ENCODE results near the gene SFXN3. TPM values are rescaled to one million over a fixed set of nuclear protein-coding genes. Genes with fewer than 3 reads are reported as not detected.

SFXN3 gene
- total and polyA plus RNA-seq, 2 of the 13 experiments (the other 11 are each of a cell fraction or from before 2014, with no cell fraction given) = 16.8 to 71.5 TPM

- TF ChIP-seq SNAPC4 (CRISPR knock-in tag; IDR thresholded peaks at IDR 0.05) (no peak), MYC (CRISPR knock-in tag; IDR thresholded peaks at IDR 0.05; ENCODE audit: borderline replicate concordance) (0 out of 2 replicates have a peak, but pooled peaks have one; percentile 20), RXRA (CRISPR knock-in tag; IDR thresholded peaks at IDR 0.05) (peak; percentile 11; the same call in 1 of the 2 replicates)
These were observed 32.7 kb downstream of the SFXN3 start (continued) for GRCh38 chr10:101063548-101064414.

- POLR2A ChIA-PET = interaction anchor here (0.7 to 9.0 kb wide), 6 partner anchors 10 to 34 kb away, joined by 3 to 141 read pairs (median 12); partner anchors contain the start of genes PDZD7 and SFXN3
- H3K9ac ChIP-seq (ENCODE audit: insufficient read depth, low read depth, low read length) = peak overlapping the region; percentile 5; the same call in 1 of the 2 replicates
- H3K27ac ChIP-seq (ENCODE audit: extremely low read length, insufficient read depth, low read length) = peak overlapping the region; percentile 99
- intact Hi-C loops (cut with micrococcal nuclease; ENCODE audit: unreplicated experiment) = loop anchor here (5.0 kb wide), 1 partner anchor 32 kb away; the partner anchor contains the start of genes PDZD7 and SFXN3
- no peaks in the 10 kb centered on the region for H3K9me3 ChIP-seq (ENCODE audit: low read length)
- WGBS (ENCODE audit: low lambda C conversion rate) = 96% methylated on average over 6 of the region's 9 CpGs
- no peaks in the 10 kb centered on the region; the same call in 1 of the 2 replicates for H4K20me1 ChIP-seq (ENCODE audit: insufficient read depth, low read length)
- no peak for DNase-seq (ENCODE audit: low spot score)
- no peaks in the 10 kb centered on the region; a peak in 1 of 5 replicates for H3K27me3 ChIP-seq (ENCODE audit: control insufficient read depth in 1 of 2, insufficient read depth in 2 of 2, low read length in 2 of 2)
- no peak for ATAC-seq
- no TSS peak for BruUV-seq (replicated peaks)
- in situ Hi-C loops (cut with HindIII; ENCODE audit: extremely low pct_ligation_motif_present, low pct_unique_long_range_greater_than_20kb) = loop anchor here (5.0 kb wide), 1 partner anchor 32 kb away; the partner anchor contains the start of genes PDZD7 and SFXN3
- H3K4me2 ChIP-seq (ENCODE audit: low read depth, low read length) = peak overlapping the region; percentile 99; the same call in 1 of the 2 replicates
- H3K36me3 ChIP-seq (replicated peaks in 1 of 2; ENCODE audit: control insufficient read depth in 1 of 2, insufficient read depth in 2 of 2, low read length in 2 of 2) = no peaks in the 10 kb centered on the region
- peaks cover 30% of the 10 kb centered on the region for H3K79me2 ChIP-seq (ENCODE audit: insufficient read depth, low read length)
- H3K4me3 ChIP-seq (replicated peaks in 1 of 3; ENCODE audit: insufficient read depth in 1 of 3, low read depth in 2 of 3, low read length in 3 of 3) = no peak overlapping the region; a peak in 1 of 6 replicates
- FAIRE-seq = no peak
- no peak overlapping the region for H2AFZ ChIP-seq (ENCODE audit: low read length)
- CTCF ChIA-PET (ENCODE audit: low intra/inter-chr PET ratio, low total read pairs) = no interaction called here
- peaks cover 39% of the 10 kb centered on the region for H3K4me1 ChIP-seq (ENCODE audit: insufficient read depth, low read length)
- no peak for TF ChIP-seq THYN1 (CRISPR knock-in tag; IDR thresholded peaks at IDR 0.05; ENCODE audit: borderline replicate concordance, low read depth)
- TF ChIP-seq, protein P1, sequence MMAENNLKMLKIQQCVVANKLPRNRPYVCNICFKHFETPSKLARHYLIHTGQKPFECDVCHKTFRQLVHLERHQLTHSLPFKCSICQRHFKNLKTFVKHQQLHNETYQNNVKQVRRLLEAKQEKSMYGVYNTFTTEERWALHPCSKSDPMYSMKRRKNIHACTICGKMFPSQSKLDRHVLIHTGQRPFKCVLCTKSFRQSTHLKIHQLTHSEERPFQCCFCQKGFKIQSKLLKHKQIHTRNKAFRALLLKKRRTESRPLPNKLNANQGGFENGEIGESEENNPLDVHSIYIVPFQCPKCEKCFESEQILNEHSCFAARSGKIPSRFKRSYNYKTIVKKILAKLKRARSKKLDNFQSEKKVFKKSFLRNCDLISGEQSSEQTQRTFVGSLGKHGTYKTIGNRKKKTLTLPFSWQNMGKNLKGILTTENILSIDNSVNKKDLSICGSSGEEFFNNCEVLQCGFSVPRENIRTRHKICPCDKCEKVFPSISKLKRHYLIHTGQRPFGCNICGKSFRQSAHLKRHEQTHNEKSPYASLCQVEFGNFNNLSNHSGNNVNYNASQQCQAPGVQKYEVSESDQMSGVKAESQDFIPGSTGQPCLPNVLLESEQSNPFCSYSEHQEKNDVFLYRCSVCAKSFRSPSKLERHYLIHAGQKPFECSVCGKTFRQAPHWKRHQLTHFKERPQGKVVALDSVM (CRISPR knock-in tag; IDR thresholded peaks at IDR 0.05) = no peak
- no peak for TF ChIP-seq LCORL (IDR thresholded peaks at IDR 0.05)
- TF ChIP-seq LCORL (CRISPR knock-in tag; IDR thresholded peaks at IDR 0.05) = peak; percentile 11; the same call in 1 of the 2 replicates
- TF ChIP-seq, protein P2, sequence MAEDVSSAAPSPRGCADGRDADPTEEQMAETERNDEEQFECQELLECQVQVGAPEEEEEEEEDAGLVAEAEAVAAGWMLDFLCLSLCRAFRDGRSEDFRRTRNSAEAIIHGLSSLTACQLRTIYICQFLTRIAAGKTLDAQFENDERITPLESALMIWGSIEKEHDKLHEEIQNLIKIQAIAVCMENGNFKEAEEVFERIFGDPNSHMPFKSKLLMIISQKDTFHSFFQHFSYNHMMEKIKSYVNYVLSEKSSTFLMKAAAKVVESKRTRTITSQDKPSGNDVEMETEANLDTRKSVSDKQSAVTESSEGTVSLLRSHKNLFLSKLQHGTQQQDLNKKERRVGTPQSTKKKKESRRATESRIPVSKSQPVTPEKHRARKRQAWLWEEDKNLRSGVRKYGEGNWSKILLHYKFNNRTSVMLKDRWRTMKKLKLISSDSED (CRISPR knock-in tag; IDR thresholded peaks at IDR 0.05) = 0 out of 2 replicates have a peak, but pooled peaks have one; percentile 8
- TF ChIP-seq TARDBP (CRISPR knock-in tag; IDR thresholded peaks at IDR 0.05) = 0 out of 2 replicates have a peak, but pooled peaks have one; percentile 28
- TF ChIP-seq ZNF776 (CRISPR knock-in tag; IDR thresholded peaks at IDR 0.05) = 0 out of 2 replicates have a peak, but pooled peaks have one; percentile 30
- TF ChIP-seq MAFG (CRISPR knock-in tag; IDR thresholded peaks at IDR 0.05) = no peak
These were observed 33.5 kb downstream of the SFXN3 start for GRCh38 chr10:101064415-101065030.
